HG03095 (cell line): ENCODE measurements around the gene NLK.
"Not testable (repeated sequence)": the region's sequence is repeated elsewhere in the genome, so short reads cannot be mapped to it uniquely, and the experiment has no call there.

Source experiments
- ATAC-seq: cut with Tn5 transposase; IDR thresholded peaks from one replicate; pipeline ENCODE4 v1.9.1; 2021; ENCODE audit warnings: moderate library complexity; ENCODE audit not compliant: unreplicated experiment

The NLK gene

DNA sequence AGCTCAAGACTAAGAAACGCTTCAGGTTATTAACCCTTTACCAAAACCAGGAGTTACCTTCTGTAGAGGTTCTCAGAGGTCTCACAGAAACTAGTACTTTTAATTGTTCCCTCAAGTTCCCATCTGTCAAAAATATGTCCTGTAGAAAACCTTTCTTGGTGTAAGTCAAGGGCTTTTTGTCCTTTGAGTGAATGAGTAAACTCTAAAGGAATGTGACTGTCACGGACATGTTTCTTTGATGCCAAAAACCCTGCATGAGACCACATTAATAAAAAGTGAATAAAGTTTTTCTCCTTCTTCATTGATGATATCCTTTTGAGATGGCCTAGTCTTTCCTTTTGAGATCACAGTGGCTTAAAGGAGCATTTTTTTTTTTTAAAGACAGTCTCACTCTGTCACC, 102.9 kb downstream of the NLK start:
- ATAC-seq = no peak

DNA sequence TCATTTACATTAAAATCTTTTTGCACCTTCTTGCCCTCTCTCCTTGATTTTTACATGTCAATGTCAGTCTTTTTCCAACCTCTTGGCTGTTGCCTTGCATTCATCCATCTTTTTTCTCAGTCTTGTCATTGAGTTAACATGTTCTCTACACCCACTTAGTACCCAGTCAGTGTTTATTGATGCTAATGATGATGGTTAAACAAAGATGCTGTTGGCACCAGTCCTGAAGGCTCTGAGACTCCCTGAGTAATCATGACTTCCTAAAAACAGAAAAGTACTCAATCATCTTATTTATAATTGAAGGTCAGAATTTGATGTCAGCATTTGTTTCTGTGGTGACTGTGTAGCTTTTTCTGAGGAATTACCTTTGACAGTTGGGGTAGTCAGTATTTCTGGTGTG, 104.5 kb downstream of the NLK start:
- ATAC-seq = no peak

DNA sequence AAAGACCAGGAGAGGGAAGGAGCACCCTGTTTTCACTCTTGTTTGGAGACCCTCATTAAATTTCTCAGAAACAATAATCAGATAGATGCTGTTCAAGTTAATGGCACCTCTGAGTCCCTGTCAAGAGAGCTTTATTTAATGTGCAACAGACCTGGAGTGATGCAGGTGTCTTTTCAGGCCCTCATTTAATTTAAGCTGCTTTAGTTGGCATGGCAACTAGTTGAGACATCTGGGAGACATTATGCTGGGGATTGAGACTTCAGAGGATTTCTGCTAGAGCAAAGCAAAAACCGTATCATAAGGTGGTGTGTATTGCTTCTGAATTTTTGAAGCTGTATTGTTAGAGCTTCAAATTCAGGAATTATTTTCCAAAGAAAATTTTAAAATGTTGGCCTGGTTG, 108.5 kb downstream of the NLK start:
- no peak for ATAC-seq

DNA sequence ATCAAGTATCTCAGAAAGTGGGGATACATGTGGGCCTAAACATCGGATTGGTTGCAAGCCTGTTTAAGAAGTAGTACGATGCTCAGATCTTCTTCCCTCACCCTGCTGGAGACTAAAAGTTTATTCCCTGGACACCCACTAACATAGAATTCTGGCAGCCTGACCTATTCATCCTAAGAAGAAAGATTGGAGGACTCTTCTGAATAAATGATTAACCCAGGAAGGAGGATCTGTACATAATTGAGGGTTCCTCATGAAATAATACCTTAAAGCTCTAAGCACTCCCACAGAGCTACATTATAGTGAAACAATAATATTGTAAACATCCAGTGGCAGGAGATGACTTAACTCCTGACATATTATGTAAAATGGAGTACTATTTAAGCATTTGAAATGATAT, 111.7 kb downstream of the NLK start:
- no peak for ATAC-seq

DNA sequence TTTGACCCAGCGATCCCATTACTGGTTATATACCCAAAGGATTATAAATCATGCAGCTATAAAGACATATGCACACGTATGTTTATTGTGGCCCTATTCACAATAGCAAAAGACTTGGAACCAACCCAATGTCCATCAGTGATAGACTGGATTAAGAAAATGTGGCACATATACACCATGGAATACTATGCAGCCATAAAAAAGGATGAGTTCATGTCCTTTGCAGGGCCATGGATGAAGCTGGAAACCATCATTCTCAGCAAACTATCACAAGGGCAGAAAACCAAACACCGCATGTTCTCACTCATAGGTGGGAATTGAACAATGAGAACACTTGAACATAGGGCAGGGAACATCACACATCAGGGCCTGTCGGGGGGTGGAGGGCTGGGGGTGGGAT, 112.9 kb downstream of the NLK start:
- not testable (repeated sequence) for ATAC-seq

DNA sequence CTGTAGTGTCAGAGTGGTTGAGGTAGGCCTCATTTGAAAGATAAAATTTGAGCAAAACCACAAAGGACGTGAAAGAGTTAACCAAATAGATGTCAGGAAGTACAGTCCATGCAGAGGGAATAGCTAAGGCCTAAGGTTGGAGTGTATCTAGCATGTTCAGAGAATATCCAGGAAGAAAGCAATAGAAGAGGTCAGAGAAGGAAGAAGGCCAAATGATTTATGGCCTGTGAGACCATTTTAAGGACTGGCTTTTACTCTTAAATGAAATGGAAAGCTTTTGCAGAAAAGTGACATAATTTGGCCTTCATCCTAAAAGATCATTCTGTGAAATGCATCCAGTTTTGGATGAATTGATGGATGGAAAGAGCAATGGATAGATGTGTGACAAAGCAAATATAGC, 116.5 kb downstream of the NLK start:
- no peak for ATAC-seq

DNA sequence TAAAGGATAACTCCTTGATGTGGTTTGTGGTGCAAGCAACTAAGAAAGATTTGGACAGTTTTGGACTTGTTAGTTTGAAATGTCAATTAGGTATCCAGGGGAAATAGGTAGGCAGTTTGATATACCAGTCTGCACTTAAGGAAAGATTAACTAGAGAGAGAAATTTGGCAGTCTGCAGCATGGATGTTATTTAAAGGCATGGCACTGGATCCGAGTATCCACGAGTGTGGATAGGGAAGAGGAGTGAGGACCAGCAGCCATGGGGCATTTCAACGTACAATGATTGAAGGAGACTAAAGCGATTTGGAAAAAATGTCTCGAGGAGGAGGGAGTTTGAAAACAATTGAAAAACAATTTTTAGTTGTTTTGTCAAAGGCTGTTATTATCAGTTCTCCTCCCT, 117.4 kb downstream of the NLK start:
- no peak for ATAC-seq

DNA sequence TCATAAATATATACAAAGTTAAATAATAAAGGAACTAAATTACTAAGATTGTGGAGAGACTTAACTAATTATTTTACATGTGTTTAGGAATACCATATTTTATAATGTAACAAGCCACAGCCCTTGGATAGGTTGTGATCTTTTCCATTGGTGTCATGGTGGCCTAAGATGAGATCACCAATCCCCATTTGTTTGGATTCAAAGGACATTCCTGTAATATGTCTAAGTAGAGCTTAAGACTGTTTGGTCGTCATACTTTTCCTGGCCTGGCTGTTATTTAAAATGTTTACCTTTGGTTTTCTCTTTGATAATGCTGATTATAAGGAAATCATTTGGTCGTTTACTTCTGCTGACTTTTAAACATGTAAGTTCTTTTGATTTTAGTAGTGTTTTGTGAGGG, 118.1 kb downstream of the NLK start:
- no peak for ATAC-seq

DNA sequence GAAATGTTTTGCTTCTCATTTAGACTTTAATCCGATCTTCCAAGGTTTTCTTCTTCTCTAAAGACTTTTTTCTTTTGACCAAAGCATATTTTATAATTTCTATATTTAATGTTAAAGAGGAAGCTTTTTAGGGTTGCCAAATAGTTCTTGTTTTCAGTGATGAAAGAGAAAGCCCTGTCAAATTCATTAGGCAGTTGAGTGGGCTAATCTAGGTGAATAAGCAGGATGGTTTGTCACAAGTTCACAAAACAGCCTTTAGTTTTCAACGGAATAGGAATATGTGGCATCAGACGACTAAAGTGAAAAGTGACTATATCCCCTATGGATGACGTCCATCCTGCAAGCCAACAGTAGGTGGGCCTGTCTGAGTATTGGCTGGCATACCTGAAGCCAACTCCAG, 118.8 kb downstream of the NLK start:
- ATAC-seq = no peak

DNA sequence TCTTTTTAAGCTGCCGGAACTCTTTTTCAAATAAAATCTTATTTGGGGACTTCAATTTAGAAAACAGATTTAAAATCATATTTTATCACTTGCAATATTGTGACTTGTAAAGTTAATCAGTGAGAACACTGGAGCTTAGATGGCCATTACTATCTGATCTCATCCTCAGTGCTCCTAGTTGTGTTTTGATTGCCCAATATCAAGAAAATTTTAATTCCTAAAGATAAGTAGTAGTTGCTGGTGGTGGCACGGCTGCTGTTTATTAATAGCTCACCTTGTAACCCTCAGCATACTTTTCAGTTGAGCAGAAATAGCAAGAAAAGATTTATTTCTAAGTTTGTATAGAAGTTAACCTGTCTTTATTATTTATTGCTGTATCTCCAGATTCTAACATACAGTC, 124.0 kb downstream of the NLK start:
- ATAC-seq = no peak

DNA sequence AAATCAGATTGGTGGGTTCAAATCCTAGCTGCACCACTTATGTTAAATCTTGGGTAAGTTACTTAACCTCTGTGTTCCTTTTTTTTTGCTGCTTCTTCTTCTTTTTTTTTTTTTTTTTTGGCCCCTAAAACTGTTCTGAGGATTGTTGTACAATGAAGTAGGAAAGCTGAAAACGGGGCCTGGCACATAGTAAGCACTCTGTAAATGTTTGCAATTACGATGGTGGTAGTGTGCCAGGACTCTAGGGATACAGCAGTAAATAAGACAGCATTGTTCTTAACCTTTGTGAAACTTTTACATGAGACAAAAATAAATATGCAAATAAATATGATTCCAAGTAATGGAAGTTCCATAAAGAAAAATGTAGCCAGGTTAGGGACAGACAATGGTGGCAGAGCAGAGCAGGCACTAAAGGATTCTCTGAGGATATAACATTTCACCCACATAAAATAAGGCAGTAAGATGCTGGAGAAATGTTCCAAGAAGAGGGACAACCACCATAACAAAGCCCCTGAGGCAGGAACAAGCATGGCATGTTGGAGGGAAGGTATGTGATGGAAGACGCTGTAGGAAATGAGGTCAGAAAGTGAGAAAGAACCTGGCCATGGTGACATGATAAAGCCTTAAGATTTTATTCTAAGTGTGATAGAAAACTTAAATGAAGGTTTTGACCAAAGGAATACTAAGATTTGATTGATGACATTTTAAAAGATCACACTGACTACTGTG, 127.3 kb downstream of the NLK start:
- no peak for ATAC-seq

DNA sequence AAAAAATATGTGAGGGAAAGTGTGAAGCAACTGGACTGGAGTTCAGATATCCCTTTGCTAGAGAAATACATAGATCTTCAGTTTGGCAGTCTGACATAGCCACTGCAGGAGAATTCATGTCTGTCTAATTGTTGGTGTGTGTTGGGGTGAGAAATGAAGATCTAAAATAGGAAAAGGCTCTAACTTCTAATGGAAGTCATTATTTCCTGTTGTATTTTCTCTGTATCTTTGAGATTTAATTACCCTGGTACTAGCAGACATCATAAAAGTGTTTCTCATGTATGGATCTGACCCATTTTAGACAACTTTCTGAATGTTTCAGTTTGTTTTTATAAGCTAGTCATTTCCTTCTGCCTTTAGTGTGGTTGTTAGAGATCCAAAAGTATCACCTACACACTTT, 128.3 kb downstream of the NLK start:
- ATAC-seq = no peak

DNA sequence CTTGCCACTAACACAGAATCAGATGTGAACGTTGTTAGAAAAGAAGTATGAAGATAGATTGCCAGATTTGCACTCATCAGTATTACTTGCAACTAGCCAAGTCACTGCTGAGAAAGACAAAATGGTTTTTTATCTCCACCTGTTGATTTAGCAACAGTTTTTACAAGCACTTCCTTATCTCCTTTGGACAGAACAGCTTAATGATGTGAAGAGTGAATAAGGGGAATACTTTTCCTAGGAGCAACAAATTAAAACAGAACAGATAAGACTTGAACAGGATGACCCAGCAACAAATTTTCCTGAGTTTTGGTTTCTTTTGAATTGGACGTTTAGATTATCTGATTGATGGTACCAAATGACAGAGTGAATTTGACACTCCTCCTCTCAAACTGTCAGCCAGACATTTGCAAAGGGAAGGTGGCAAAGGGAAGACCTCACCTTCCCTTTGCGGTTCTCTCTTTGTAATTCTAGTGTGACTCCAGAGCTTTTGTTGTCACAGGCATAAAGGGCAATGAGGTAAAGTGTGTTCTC, 130.6 kb downstream of the NLK start:
- no peak for ATAC-seq

DNA sequence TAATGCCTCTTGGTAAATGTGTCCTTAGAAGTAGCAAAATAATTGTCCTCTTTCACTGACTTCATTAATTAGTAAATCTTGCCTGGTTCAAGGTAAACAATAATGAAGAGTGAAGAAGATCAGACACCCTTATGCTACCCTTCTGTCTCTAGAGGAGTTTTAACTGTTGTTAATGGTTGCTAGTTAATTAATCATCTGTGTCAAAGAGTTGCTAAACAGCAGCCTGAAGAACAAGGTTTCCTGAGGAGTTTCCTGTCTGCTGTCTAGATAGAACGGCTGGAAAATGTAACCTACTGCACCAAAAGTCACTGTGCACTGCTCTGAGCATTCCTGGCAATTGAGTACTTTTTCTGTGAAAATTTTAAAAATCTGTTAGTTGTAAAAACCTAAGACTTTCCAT, 131.3 kb downstream of the NLK start:
- ATAC-seq = no peak

DNA sequence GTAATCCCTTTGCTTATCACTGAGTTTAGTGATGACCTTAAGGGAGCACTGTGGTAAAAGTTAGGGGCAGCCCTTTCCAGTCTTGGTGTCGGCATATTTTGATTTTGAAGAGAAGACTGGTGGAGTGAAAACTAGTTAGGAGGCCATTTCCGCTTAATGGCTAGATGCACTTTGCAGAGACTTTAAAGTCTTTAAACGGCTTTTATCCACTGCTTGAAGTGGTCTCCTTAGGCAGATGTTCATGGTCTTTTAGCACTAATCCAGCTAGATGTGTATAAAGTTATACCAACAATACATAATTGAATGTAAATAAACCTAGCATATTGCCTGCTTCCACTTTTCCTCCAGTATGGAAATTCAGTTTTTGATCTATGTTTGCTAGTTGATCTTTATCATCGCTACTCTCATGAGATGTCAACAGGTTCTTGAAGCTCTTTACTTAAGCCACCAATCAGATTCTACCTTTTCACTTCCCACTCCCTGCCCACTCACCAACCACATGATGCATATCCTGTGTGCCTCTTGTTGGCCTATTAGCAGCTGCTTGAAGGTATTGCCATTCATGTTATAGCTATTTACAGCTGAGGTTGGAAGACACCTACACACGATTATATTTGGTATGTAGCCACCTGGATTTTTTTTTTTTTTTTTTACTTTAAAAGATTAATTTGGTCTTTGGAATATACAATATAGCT, 132.0 kb downstream of the NLK start:
- no peak for ATAC-seq

DNA sequence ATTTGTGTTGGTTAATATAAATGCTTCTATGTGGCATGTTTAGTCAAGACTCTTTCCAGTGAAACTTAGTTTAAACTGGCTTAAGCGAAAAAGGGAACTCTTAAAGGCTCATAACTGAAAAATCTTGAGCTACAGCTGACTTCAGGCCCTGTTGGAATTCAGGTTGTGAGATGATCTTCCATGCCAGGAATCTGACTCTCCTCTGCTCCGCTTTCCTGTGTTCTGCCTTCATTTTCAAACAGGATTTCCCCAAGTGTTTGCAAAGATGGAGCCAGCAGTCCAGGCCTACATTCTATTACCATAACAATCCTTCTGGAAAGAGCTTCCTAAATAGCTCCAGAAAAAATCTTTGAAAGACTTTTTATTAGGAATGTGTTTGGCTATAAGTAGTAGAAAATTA, 134.9 kb downstream of the NLK start:
- ATAC-seq = no peak

DNA sequence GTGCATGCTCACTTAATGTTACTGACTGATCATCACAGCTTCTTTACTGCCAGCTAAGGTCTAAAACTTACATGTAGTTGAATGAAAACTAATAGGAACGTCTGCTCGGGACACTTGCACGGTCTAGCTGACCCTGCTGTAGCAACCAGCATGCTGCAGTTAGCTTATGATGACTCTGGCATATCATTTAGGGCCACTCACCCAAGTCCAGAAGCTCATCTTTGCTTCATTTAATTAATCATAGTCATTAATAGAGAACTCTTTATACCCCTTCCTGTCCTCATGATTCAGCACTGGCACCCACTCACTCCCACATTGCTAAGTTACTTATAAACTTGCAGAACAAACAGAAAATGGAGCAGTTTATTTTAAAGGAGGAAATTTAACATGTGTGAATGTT, 136.3 kb downstream of the NLK start:
- no peak for ATAC-seq

DNA sequence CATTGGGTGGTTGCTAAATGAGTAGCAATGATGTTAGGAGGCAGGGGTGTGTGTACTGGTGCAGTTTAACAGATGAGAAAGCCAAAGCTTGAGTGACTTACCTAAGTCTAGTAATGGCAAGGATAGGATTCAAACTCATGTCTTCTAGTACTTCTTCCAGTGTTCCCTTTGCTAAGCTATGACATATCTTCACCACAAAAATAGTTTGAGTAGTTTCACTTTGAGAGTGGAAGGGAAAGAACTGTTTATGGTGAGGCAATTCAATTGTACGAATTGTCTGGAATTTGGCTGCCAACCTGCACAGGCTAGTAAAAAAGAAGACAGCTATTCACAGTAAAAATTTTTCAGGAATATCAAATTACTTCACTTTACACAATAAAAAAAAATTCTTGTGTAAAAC, 138.0 kb downstream of the NLK start:
- no peak for ATAC-seq

DNA sequence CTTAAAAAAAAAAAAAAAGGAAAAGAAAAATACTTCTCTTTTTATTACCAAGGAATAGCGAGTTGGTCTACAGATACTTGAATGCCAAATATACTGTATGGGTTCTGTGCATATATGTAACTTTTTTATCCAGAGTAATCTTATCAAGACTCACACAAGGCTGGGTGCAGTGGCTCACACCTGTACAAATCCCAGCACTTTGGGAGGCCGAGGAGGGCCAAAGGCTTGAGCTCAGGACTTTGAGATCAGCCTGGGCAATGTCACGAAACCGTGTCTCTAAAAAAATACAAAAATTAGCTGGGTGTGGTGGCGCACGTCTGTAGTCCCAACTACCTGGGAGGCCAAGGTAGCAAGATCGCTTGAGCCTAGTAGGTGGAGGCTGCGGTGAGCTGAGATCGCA, 139.1 kb downstream of the NLK start:
- no peak for ATAC-seq

DNA sequence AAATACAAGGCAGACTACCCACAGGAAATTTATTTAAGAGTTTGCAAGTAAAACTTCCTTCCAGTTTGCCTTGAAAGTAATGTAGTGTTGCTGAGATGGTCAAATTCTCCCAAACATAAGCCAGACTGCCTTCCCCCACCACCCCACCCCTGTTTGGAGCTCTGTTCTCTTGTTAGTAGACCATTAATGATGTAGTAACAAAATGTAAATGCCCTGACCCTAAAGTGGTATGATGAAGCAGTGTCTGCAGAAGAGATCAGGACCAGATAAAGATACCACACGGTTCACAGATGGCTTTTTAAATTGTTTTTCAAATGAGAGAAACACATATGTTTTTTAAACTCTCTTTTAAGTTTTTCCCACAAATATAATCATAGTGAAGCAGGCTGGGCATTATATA, 140.1 kb downstream of the NLK start:
- no peak for ATAC-seq

DNA sequence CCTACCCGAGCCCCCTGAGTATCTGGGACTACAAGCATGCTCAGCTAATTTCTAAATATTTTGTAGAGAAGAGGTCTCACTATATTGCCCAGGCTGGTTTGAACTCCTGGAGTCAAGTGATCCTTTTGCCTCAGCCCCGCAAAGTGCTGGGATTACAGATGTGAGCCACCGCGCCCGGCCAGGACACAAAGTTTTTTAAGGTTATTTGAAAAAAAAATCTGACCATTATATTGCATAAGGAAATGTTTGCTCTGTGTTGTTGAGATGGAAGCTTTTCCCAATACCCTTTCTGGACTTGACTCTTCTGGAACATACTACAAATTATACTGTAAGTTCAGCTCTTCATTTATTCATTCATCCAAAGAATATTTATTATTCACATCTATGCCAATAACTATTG, 143.2 kb downstream of the NLK start:
- ATAC-seq = no peak

DNA sequence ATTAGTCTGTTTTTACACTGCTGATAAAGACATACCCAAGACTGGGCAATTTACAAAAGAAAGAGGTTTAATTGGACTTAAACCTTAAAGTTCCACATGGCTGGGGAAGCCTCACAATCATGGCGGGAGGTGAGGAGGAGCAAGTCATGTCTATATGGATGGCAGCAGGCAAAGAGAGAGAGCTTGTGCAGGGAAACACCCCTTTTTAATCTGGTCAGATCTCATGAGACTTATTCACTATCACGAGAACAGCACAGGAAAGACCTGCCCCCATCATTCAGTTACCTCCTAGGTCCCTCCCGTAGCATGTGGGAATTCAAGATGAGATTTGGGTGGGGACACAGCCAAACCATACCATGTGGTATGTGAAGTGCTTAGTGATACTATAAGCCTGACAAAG, 144.0 kb downstream of the NLK start:
- not testable (repeated sequence) for ATAC-seq

DNA sequence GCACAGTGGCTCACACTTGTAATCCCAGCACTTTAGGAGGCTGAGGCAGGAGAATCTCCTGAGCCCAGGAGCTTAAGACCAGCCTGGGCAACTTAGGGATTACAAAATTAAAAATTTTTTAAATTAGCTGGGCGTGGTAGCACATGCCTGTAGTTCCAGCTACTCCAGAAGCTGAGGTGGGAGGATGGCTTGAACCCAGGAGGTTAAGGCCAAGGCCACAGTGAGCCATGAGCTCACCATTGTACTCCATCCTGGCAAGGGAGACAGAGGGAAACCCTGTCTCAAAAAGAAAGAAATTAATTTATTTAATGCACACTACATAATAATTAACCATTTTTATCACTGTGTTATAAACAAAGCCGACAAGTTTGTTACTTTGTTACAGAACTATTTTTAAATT, 145.5 kb downstream of the NLK start:
- no peak for ATAC-seq
